8988T (cell line): ENCODE data around the gene CCR2.
A peak's percentile ranks its signal among the peaks of the same experiment; 100 is the strongest.
"Not testable (repeated sequence)": the region's sequence is repeated elsewhere in the genome, so short reads cannot be mapped to it uniquely, and the experiment has no call there.

Experiments used
- DNase-seq: peaks from one replicate; pipeline ENCODE4 v3.0.0; 2011

CCR2 gene

DNA sequence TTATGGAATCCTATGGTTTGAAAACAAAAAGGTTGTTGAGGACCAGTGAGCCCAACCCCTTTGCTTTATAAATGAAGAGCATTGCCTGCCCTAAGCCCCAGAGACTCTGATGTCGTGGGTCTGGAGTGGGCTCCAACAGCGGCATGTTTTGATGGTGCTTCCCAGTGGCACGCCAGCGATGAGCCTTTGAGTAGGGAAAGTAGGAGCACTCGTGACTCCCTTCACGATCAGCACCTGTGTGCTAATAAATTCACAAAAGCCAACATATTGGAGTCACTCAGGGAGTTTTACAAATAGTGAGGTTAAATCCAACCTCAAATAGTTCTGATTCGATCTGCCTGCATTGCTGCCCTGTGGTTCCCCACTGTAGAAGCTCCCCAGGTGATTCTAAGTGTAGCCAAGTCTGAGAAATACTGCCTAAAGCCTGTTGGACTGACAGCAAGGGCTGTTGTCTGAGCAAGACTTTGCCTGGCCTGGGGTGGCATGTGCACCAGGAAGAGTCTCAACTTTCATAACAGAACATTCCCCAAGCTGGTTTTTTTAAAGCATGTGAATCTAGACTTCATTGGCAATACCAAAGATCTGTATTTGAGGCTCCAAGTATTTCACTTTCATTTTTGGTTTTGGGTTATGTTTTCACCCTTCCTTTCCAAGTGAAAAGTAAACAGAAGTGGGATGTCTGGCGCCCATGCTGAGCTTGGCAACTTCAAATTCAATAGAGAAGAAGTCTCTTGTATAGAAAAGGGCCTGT is 26.7 kb downstream of the CCR2 start:
- DNase-seq, result no peak

DNA sequence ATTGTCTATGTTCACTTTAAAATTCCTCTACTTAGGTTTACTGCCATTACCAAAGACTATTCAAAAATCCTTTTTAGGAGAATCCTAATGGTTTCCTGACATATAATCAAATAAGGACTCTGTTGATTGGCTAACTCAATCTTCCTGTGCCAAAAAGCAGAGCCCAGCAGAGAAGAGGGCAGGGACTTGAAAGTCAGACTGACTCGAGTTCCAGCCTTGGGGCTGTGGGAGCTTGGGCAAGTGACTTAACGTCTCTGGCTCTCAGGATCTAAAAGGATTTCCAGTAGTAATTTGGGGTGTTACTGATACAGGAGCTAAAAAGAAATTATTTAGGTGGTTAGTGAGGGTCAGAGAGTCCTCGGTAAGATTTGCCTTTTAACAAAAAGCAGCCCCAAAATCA is 27.7 kb downstream of the CCR2 start:
- DNase-seq, result no peak

DNA sequence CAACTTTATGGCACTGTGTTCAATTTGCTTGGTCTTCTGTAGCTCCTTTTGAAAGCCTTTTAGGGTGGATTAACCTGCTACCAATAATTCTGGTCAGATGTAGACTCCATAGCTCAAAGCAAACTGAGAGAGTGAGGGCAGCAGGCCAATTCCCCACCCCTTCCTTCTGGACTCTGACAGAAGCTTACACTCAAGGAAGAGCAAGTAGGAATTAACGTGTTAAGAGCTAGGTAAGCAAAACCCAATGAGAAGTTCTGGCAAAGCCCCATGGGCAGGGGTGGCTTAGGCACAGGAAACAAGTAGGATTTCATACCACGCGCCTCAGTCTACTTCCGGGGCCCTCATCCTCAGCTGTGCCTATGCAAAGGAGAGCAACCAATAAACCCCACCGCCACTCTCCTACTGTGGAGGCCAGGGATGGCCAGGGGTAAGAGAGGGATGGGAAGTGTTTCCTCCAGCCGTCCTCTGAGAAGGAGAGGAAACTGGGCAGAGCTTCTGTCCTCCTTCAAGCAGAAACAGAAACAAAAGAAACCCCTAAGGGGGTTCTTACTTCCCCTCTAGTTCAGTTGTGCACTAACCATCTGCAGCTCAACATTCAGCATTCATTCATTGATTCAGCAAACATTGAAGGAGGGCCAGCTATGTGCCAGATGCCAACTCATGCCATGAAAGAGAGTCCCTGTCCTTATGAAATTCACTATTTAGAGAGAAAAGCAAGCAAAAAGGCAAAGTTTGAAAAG is 29.5 kb downstream of the CCR2 start:
- DNase-seq, result no peak

DNA sequence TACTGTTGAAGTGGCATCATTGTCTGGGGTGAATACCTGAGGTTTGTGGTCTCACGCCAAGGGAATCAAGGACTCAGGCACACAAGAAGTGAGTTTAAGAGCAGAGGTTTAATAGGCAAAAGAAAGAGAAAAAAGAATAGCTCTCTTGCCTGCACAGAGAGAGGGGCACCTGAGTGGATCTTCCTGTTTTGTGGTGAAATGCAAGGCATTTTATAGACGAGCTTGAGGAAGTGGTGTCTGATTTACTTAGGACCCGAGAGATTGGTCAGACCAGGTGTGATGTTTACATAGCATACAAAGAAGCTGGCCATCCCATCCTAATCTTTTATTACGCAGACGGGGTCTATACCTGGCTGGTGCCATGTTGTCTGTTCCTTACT is 30.0 kb downstream of the CCR2 start:
- no peak for DNase-seq

DNA sequence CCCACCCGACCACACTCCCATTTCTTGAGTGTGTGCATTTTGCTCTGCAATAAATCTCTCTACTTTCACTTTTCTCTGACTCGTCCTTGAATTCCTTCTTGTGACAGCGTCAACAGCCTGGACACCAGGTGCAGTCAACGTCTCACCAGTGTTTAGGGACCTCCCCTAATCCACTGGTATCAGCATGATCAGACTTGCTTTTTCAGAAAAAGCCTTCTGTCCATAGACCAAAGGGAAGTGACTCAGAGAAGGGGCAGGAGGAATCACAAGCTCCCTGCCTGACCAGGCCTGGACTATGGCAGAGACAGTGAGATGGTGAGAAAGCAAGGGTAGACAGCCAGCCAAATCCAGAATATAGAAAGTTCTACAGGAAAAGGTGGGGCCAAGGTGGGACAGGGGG is 32.3 kb downstream of the CCR2 start:
- peak; percentile 32 for DNase-seq

DNA sequence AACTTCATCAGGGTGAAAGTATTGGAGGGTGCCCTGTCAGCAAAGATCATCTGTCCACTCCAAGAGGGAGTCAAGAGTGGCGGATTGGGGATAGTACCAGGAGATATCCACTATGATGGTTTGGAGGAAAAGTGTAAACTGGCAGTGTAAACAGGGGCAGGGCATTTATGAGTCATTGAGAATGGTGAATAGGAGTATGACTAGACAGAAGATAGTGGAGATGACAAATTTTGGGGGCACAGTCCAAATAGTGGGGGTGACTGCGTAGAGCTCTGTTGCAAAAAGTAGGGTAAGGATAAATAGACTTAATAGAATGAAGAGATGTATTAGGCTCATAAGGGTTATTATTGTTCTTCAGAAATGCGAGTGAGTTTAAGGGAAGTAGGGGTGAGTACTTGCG is 34.9 kb downstream of the CCR2 start:
- not testable (repeated sequence) for DNase-seq

DNA sequence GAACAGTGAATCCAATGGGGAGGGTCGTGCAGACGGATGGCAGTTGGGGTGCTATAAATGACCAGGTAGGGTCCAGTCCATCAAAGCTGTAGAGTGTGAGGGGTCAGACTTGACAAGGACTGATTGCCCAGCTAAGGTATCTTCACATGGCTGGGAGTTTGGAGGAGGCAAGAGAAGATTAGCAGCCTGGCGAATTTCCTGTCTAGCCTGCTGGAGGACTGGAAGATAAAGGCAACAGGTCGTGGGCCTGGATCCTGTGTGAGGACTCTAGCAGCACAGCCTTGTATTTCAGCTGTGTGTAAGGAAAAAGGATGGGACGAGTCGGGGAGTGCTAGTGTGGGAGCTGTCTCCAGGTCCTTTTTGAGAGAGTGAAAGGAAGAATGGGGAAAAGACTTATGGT is 35.4 kb downstream of the CCR2 start:
- no peak for DNase-seq

DNA sequence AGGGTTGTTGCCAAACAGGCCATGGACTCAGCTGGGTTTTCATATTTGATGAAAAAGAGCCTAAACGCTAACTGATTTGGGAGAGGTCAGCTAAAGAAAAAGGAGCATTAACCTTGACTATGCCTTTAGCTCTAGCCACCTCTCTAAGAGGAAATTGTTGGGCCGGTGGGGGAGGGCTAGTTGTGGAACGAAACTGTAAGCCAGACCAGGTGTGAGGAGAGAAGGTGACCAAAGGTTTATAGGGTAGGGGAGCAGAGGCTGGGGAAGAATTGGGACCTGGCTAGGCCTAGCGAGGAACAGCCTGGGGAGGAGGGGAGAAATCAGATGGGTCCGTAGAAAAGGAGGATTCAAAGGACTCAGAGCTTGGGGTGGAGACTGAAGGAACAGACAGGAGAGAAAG is 37.6 kb downstream of the CCR2 start:
- not testable (repeated sequence) for DNase-seq

DNA sequence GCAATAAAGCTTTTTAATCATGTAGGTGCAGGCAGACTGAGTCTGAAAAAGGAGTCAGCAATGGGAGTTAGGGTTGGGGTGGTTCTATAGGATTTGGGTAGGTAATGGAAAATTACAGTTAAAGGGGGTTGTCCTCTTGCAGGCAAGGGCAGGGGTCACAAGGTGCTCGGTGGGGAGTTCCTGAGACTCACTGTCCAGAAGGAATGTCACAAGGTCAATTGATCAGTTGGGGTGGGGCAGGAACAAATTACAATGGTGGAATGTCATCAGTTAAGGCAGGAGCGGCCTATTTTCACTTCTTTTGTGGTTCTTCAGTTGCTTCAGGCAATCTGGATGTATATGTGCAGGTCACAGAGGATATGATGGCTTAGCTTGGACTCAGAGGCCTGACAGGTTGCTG is 39.1 kb downstream of the CCR2 start:
- DNase-seq, result no peak

DNA sequence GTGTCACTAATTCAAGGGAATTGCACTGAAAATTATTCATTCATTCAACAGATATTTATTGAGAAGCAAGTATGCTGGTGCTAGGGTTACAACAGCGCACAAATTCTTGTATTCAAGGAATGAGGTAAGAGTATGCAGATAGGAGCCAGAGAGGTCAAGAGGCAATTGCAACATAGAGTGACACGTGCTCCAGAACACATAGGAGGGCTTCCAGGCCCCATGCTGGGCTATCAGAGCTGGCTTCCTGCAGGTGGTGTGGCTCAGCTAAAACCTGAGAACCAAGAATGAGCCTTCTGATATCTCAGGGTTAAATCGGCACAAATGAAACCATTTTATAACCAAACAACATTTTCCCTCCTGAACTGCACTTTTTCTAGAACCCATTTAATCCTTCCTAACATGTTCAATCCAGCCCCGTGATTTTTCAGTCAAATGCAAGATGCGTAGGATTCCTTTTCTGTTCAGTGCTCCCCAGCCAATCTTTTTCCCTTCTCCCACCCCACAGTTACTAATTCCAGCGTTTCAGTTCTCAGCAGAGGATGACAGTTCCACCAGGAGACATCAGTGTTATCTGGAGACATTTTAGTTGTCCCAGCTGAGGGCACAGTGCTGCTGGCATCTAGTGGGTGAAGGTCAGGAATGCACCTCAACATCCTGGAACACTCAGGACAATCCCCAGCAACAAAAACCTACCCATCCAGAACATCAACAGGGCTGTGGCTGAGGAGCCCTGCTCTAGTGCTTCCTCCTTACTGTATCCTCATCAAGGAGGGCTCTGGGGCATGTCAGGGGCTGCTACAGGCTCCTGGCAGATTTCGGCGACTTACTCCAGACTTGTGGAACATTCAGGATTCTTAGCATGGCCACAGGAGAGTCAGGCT is 39.9 kb downstream of the CCR2 start:
- no peak for DNase-seq

DNA sequence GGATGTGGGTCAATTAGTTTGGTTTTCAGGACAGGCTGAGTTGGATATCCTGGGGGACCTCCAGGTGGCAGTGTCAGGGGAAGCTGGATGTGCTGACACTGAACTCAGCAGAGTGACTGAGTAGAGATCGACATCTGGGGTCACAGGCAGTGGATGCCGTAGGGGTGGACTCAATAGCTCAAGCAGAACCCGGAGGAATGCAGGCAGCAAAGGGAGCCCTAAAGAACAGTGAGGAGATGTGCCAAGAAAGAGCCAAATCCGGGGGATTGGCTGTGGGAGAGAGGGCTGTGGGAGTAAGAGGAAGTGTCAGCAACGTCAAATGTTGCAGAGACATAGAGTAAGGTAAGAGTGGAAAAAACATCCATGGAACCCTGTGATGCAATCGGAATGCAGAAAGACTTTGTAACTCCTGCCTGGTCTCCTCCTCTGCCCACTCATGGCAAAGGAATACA is 41.3 kb downstream of the CCR2 start:
- no peak for DNase-seq

DNA sequence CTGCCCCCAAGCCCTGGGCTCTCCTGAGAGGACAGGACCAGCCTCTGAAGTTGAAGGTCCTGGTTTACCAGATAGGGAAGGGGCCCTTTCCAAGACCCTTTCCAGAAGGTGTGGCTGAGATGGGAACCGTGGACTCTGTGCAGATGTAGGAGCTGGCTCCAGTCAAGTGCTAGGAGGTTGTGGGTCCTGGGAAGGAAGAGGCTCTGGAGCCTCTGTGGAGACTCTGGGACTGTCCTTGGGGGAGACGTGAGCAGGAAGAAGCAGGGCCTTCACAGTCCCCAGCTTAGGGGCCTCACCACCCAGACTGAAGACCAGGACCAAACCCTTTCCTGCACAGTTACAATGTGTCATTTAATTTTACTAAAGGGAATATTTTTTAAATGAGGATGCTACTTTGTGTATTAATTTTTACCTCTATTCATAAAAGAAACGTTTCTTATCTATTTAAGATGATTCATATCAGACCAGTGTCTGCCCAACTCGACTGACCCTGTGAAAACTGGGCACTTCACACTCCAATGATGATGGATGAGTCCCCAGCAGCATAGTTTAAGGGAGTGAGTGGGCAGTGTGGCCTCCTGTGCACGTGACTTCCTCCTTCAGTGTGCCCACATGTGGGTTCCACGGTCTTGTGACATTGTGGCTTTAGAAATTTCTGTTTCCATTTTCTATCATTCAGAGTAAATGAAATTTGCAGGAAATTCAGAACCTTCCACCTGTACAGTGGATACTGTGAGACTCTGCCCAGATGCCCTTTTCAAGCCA is 42.0 kb downstream of the CCR2 start:
- no peak for DNase-seq

DNA sequence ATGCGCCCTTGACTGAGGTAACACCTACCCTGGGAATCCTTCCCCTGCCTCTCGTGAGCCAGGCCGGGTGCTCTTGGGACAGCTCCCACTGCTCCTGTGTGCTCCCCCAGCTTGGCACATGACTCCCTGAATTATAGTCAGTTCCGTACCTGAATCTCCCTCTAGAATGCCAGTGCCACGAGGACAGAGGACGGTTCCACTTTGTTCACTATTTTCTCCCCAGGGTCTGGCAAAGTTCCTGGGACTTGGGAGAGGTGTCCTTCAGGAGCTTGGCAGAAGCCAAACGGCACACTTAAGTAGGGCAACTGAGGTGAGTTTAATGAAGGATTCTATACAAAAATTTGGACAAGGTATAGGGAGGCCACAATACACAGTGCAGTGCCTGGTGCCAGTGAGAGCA is 43.2 kb downstream of the CCR2 start:
- no peak for DNase-seq

DNA sequence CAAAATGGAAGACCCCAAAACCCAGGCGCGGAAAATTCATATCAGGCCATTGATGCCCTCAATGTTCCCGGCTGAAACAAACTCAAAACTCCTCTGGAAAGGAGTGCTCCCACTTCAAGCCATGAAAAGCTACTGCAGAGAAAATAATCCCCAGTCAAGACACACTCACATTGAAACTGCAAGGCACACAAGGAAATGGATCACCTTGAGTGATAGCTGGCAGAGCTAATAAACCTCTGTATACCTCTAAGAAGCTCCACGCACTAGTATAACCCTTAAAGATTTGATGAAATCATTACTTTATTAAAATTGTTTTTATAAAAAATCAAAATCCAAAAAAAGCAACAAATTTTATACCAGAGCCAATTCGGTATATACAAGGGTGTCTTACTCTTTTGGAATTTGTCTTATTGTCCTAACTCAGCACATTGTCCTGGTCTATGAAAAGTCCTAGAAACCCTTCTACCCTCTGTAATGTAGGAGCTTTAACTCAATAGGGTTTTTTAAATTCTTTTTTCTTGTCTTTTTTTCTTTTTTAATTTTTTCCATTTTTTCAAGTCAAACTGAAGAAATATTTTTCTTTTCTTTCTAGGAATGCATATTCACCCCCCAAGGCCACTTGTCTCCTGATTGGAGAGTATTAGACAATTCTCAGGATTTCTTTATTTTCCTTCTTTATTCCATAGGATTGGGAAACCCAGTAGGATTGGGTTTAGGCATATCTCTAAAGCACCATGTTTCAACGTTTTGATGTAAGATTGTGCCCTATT is 44.5 kb downstream of the CCR2 start:
- no peak for DNase-seq

DNA sequence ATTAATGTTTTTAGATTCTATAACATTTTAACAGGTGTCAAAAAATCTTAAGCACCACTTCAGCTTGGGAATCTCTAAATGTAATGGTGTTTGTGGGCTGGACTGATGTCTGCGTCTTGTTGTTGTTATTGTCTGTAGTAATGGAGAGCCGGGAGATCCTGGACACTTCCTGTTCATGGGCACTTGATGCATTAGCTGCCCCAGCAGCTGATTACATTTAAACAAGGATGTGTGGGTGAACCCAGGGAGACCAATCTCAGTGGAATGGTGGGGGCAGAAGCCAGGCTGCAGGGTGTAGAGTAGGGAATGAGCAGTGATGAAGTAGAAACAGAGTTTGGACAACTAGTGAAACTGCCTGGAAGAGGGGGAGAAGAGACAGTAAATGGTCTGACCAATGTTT is 45.2 kb downstream of the CCR2 start:
- DNase-seq, result no peak

DNA sequence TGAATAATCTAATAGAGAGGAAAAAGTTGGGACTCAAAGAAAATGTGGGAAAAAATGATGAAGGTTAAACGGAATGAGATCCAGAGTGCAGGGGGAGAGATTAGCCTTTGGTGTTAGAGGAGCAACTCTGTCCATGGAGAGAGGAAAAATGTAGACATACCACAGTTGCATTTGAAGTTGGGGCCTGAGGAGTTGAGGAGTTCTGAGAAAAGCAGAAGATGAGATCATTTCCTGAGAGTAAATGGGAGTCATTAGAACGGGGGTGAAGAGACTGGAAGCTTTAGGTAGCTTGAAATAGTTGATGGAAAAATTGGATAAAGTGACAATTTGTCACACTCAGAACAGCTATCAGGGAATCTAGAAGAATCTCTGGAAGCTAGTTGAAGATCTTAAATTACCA is 45.6 kb downstream of the CCR2 start:
- no peak for DNase-seq

DNA sequence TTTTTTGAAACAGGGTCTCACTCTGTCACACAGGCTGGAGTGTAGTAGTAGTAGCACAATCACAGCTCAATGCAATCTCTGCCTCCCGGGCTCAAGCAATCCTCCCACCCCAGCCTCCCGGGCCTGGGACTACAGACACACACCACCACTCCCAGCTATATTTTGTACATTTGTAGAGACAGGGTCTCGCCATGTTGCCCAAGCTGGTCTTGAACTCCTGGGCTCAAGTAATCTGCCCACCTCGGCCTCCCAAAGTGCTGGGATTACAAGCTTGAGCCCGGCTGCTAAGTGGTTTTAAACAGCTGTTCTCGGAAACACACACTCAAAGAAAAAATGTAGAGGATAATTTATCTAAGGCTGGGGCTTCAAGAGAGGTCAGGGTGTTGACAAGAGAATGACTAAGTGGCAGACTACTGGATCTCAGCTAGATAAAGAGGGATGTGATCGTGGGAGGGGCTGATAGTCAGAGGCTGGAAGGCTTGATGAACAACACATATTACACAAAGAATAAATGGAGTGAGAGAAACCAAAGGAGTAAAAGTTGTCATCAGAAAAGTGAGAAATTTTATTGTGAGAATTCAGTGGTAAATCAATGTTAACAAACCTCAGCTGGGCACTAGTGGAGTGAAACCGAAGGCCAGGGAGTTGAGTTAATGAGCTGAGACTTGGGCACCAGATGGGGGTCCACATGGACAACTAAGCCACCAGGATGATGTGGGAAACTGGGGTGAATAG is 46.3 kb downstream of the CCR2 start:
- no peak for DNase-seq

DNA sequence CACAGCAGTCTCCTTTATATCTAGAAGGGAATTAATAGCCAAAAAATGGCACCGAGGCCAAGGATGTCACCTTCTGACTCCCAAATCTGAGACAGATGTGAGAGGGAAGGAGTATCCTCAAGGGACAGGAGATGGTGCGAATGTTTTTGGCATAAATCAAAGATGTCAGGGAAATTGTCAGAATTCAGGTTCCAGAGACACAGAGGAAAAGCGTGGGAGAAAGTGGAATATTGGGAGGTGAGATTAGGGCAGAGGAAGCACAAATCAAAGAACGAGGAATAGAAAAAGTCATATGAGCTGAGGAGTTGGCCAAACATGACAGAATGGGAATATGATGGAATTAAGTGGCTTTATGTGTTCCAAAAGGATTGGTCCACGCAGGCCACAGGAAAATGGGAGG is 46.9 kb downstream of the CCR2 start:
- DNase-seq, result no peak

DNA sequence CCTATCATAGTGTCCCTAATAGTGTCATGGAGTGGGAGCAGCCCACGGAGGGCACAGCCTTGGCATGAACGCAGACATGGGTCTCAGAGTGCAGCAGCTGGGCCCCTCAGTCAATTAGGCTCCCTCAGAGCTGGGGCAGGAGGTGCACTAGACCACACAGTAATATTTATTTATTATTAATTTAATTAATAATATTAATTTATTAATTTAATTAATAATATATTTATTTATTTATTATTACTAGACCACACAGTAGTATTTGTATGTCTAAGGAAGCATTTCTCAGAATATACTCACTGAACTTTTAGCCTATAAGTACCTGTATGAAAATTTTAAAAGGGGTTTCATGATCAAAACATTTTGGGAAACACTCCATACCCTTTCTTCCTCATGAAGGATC is 47.7 kb downstream of the CCR2 start:
- DNase-seq, result no peak

DNA sequence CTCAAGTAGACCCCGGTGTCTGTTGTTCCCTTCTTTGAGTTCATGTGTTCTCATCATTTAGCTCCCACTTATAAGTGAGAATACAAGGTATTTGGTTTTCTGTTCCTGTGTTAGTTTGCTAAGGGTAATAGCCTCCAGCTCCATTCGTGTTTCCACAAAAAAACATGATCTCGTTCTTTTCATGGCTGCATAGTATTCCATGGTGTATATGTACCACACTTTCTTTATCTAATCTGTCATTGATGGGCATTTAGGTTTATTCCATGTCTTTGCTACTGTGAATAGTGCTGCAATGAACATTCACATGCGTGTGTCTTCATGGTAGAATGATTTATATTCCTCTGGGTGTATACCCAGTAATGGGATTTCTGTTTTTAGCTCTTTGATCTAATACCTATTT is 49.0 kb downstream of the CCR2 start:
- not testable (repeated sequence) for DNase-seq

DNA sequence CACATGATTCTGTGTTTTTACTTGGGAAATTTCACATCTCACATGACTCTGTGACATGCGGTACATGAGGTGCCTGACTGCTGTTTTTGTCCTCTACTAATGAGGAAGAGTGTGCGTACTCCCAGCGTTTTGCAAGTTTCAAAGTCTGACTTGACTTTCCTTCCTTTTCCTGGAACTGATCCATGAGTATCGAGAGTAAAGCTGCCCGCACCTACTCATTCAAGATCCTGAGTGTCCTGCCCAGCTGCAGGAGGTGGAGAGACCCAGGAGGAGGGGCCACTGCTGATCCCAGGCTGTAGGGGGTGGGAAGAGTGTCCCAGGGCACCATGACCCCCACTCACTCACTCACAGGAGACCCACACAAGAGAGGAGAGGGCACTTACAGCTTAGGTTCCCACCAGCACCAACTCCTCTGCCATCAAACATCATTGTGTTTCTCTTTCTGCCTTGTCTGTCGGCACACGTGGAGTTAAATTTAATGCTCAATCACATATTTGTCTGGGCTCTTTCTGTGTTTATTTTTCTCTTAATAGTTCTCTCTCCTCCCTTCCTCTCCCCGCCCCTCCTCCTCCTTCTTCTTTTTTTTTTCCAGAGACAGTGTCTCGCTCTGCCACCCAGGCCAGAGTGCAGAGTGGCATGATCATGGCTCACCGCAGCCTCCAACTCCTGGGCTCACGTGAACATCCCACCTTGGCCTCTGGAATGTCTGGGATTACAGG is 51.5 kb downstream of the CCR2 start:
- no peak for DNase-seq
